Activated CD8-positive, alpha-beta memory T cell treated with anti-CD3 and anti-CD28 coated beads, Interleukin-2, amount 50 U/mL, for 1 hour (primary cell): ENCODE results near the gene TUBA4B.

Experiments used
- DNase-seq: peaks from one replicate; pipeline ENCODE4 v3.0.0-alpha.2; 2020; ENCODE audit errors: extremely low read depth

TUBA4B gene

GRCh38 chr2:219252900-219253752, at the start of gene TUBA4B:
Gene TUBA4B, plus strand, starts transcription at chr2:219253243. Its CDS starts 165 bp downstream, at chr2:219253408.
- no peak for DNase-seq

GRCh38 chr2:219204425-219205164, 48.4 kb upstream of the TUBA4B start:
- DNase-seq = no peak

GRCh38 chr2:219205165-219205538, 47.9 kb upstream of the TUBA4B start:
- no peak for DNase-seq

- no peak for DNase-seq
Measured at GRCh38 chr2:219205981-219206327, 47.1 kb upstream of the TUBA4B start.

GRCh38 chr2:219206328-219207133, 46.5 kb upstream of the TUBA4B start, which contains the start of gene ZFAND2B:
Gene ZFAND2B, plus strand, starts transcription at chr2:219206782. Its CDS starts 206 bp downstream, at chr2:219206988.
- peak; percentile 87 for DNase-seq

GRCh38 chr2:219207134-219207883, 45.7 kb upstream of the TUBA4B start:
- DNase-seq = no peak

GRCh38 chr2:219207884-219208740, 44.9 kb upstream of the TUBA4B start:
- no peak for DNase-seq

GRCh38 chr2:219209236-219210195, 43.5 kb upstream of the TUBA4B start:
- DNase-seq = no peak

- no peak for DNase-seq
Measured at GRCh38 chr2:219210196-219210885, 42.7 kb upstream of the TUBA4B start.

GRCh38 chr2:219210886-219211362, 42.1 kb upstream of the TUBA4B start:
- no peak for DNase-seq

- no peak for DNase-seq
Measured at GRCh38 chr2:219213026-219213415, 40.0 kb upstream of the TUBA4B start.

GRCh38 chr2:219213486-219214071, 39.5 kb upstream of the TUBA4B start:
- DNase-seq = no peak

GRCh38 chr2:219214141-219214540, 38.9 kb upstream of the TUBA4B start:
- DNase-seq = no peak

GRCh38 chr2:219214786-219215185, 38.3 kb upstream of the TUBA4B start:
- no peak for DNase-seq

- no peak for DNase-seq
Measured at GRCh38 chr2:219215871-219216534, 37.0 kb upstream of the TUBA4B start.

GRCh38 chr2:219216535-219216915, 36.5 kb upstream of the TUBA4B start:
- no peak for DNase-seq

- no peak for DNase-seq
Measured at GRCh38 chr2:219218217-219218731, 34.8 kb upstream of the TUBA4B start.
